ENCODE measurements around the gene EPHB6.

- TF ChIP-seq POLR2A (IDR thresholded peaks at IDR 0.05): no peak
- no peak for TF ChIP-seq CTCF (IDR thresholded peaks at IDR 0.05)
- no peak for TF ChIP-seq POLR2AphosphoS5 (IDR thresholded peaks at IDR 0.05)
Measured at GRCh38 chr7:142806022-142806356, 48.9 kb upstream of the EPHB6 start.

Data from sigmoid colon (tissue), 4 donors.